ENCODE data around the gene KHNYN. TPM values are rescaled to one million over a fixed set of nuclear protein-coding genes. Genes with fewer than 3 reads are reported as not detected.
"Not testable (repeated sequence)": the region's sequence is repeated elsewhere in the genome, so short reads cannot be mapped to it uniquely, and the experiment has no call there.

KHNYN gene
- polyA plus RNA-seq, 3 donors: 41.0 to 42.4 (median 41.1) TPM

- DNase-seq (ENCODE audit: low read depth in 3 of 3, low spot score in 2 of 3): no peak
These were observed 7.4 kb downstream of the KHNYN start for GRCh38 chr14:24437020-24437735.

- no peak for DNase-seq (ENCODE audit: low read depth in 3 of 3, low spot score in 2 of 3)
These were observed 7.9 kb downstream of the KHNYN start for GRCh38 chr14:24437736-24438067.

- DNase-seq (ENCODE audit: low read depth in 3 of 3, low spot score in 2 of 3): no peak
These were observed 8.7 kb downstream of the KHNYN start for GRCh38 chr14:24438223-24439097.

- no peak for DNase-seq (ENCODE audit: low read depth in 3 of 3, low spot score in 2 of 3)
These were observed 9.5 kb downstream of the KHNYN start for GRCh38 chr14:24439257-24439656.

GRCh38 chr14:24439830-24440605, 10.3 kb downstream of the KHNYN start:
- no peak for DNase-seq (ENCODE audit: low read depth in 3 of 3, low spot score in 2 of 3)

GRCh38 chr14:24440606-24441399, 11.0 kb downstream of the KHNYN start:
- DNase-seq (ENCODE audit: low read depth in 3 of 3, low spot score in 2 of 3): no peak

GRCh38 chr14:24441485-24441884, 11.7 kb downstream of the KHNYN start:
- no peak for DNase-seq (ENCODE audit: low read depth in 3 of 3, low spot score in 2 of 3)

- DNase-seq (ENCODE audit: low read depth in 3 of 3, low spot score in 2 of 3): no peak
These were observed 12.1 kb downstream of the KHNYN start for GRCh38 chr14:24441904-24442239.

GRCh38 chr14:24442240-24443052, 12.7 kb downstream of the KHNYN start, which contains the start of gene SDR39U1:
Gene SDR39U1, minus strand, starts transcription at chr14:24442776. Its CDS starts 7 bp downstream, at chr14:24442769.
- DNase-seq (ENCODE audit: low read depth in 3 of 3, low spot score in 2 of 3): peak; percentile 98 to 99 (median 98)

GRCh38 chr14:24443053-24443665, 13.4 kb downstream of the KHNYN start:
- no peak for DNase-seq (ENCODE audit: low read depth in 3 of 3, low spot score in 2 of 3)

- DNase-seq (ENCODE audit: low read depth in 3 of 3, low spot score in 2 of 3): not testable (repeated sequence)
These were observed 21.1 kb downstream of the KHNYN start for GRCh38 chr14:24450828-24451227.

GRCh38 chr14:24456980-24457379, 27.2 kb downstream of the KHNYN start:
- no peak for DNase-seq (ENCODE audit: low read depth in 3 of 3, low spot score in 2 of 3)

GRCh38 chr14:24458736-24459135, 29.0 kb downstream of the KHNYN start:
- no peak for DNase-seq (ENCODE audit: low read depth in 3 of 3, low spot score in 2 of 3)

- DNase-seq (ENCODE audit: low read depth in 3 of 3, low spot score in 2 of 3): no peak
These were observed 29.6 kb downstream of the KHNYN start for GRCh38 chr14:24459331-24459730.

- DNase-seq (ENCODE audit: low read depth in 3 of 3, low spot score in 2 of 3): no peak
These were observed 31.6 kb downstream of the KHNYN start for GRCh38 chr14:24461336-24461735.

GRCh38 chr14:24463017-24463883, 33.5 kb downstream of the KHNYN start:
- no peak for DNase-seq (ENCODE audit: low read depth in 3 of 3, low spot score in 2 of 3)

GRCh38 chr14:24463884-24464785, 34.4 kb downstream of the KHNYN start:
- no peak for DNase-seq (ENCODE audit: low read depth in 3 of 3, low spot score in 2 of 3)

All from right renal cortex interstitium (tissue), 3 donors.